ENCODE data around the gene EFCAB6.

The EFCAB6 gene

DNA sequence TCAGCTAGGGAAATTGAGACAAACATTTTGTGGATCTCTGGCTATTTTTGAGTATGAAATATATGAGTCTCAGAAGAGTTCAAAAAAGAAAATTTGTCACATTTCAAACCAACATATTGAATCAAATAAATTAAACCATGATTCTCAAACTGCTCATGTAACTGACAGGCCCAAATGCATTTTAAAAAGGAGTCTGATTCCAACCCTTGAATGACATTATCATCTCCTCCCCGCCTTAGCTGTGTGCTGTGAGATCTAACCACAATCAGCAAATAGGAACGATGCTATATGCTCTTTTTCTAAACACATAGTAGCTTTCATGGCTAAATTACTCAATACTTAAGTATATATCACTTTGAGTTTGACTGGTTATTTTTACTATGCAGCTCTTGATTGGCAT, 57.1 kb downstream of the EFCAB6 start:
- WGBS, result 97% methylated on average over 2 of the region's 2 CpGs
- Histone ChIP-seq H3K36me3 (ENCODE audit: insufficient read depth, low read length) (no peaks in the 10 kb centered on the region), H3K9me3 (ENCODE audit: insufficient read depth, low read depth, low read length) (no peaks in the 10 kb centered on the region), H3K4me3 (ENCODE audit: low read length) (no peak overlapping the region), H3K27me3 (ENCODE audit: insufficient read depth, low read length) (no peaks in the 10 kb centered on the region), H3K4me1 (ENCODE audit: insufficient read depth, low read length) (peaks cover 12% of the 10 kb centered on the region), H3K9ac (ENCODE audit: low read depth, low read length) (no peak overlapping the region), H3K27ac (ENCODE audit: low read depth, low read length) (no peak overlapping the region)

GRCh38 chr22:43754176-43754575, 57.9 kb downstream of the EFCAB6 start:
- Histone ChIP-seq H3K27ac (ENCODE audit: low read depth, low read length) (no peak overlapping the region), H3K27me3 (ENCODE audit: insufficient read depth, low read length) (no peaks in the 10 kb centered on the region), H3K4me1 (ENCODE audit: insufficient read depth, low read length) (peaks cover 18% of the 10 kb centered on the region), H3K9ac (ENCODE audit: low read depth, low read length) (no peak overlapping the region), H3K4me3 (ENCODE audit: low read length) (no peak overlapping the region), H3K36me3 (ENCODE audit: insufficient read depth, low read length) (no peaks in the 10 kb centered on the region), H3K9me3 (ENCODE audit: insufficient read depth, low read depth, low read length) (no peaks in the 10 kb centered on the region)
- WGBS, result 85% methylated on average over 5 of the region's 5 CpGs

DNA sequence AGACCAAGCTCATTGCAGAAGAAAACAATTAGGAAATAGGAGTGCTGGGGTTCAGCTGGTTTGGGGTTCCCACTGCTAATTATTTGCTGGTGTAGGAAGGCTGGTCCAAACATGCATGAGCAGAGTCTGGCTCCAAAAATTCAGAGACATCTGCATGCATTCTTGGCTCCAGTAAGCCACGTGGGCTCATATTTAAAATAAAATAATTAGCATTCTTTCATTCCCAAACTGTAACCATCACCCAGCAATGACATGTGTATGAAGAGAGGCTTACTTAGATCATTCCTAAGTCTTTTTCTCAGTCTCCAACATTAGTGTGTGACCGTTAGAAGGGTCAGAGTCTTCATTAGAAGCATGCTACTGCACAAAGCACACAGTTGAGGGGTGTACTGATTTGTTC, 58.4 kb downstream of the EFCAB6 start:
- Histone ChIP-seq H3K27ac (ENCODE audit: low read depth, low read length) (no peak overlapping the region), H3K27me3 (ENCODE audit: insufficient read depth, low read length) (no peaks in the 10 kb centered on the region), H3K4me3 (ENCODE audit: low read length) (no peak overlapping the region), H3K36me3 (ENCODE audit: insufficient read depth, low read length) (no peaks in the 10 kb centered on the region), H3K4me1 (ENCODE audit: insufficient read depth, low read length) (peaks cover 18% of the 10 kb centered on the region), H3K9me3 (ENCODE audit: insufficient read depth, low read depth, low read length) (no peaks in the 10 kb centered on the region), H3K9ac (ENCODE audit: low read depth, low read length) (no peak overlapping the region)
- whole genome bisulfite sequencing, result 81% methylated on average over 2 of the region's 2 CpGs

DNA sequence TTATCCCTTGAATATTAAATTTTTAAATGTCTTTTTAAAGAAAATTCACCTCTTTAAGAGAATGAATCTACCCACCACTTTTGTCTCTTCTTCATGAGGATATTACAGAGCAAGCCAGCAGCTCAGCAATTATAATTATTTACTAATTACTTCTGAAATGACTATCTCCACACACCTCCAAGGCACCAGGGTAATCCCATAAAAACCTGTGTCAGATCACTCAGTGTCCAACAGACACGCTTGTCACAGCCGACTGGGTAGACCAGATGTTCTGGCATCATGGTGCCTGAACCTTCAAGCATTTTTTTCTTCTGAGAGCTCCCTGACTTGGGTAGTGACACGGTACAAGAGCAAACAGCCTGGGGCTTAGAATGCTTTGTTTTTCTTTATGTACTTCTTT, 61.4 kb downstream of the EFCAB6 start:
- Histone ChIP-seq H3K36me3 (ENCODE audit: insufficient read depth, low read length) (no peaks in the 10 kb centered on the region), H3K27ac (ENCODE audit: low read depth, low read length) (no peak overlapping the region), H3K9me3 (ENCODE audit: insufficient read depth, low read depth, low read length) (no peaks in the 10 kb centered on the region), H3K9ac (ENCODE audit: low read depth, low read length) (no peak overlapping the region), H3K4me1 (ENCODE audit: insufficient read depth, low read length) (peaks cover 18% of the 10 kb centered on the region), H3K27me3 (ENCODE audit: insufficient read depth, low read length) (no peaks in the 10 kb centered on the region), H3K4me3 (ENCODE audit: low read length) (no peak overlapping the region)
- 83% methylated on average over 3 of the region's 3 CpGs for WGBS

- H3K9me3 ChIP-seq (ENCODE audit: insufficient read depth, low read depth, low read length), result no peaks in the 10 kb centered on the region
- no peak overlapping the region for H3K9ac ChIP-seq (ENCODE audit: low read depth, low read length)
- 77% methylated on average over 15 of the region's 15 CpGs for WGBS
- no peak overlapping the region for H3K27ac ChIP-seq (ENCODE audit: low read depth, low read length)
- no peaks in the 10 kb centered on the region for H3K27me3 ChIP-seq (ENCODE audit: insufficient read depth, low read length)
- no peaks in the 10 kb centered on the region for H3K36me3 ChIP-seq (ENCODE audit: insufficient read depth, low read length)
- peaks cover 18% of the 10 kb centered on the region for H3K4me1 ChIP-seq (ENCODE audit: insufficient read depth, low read length)
- no peak overlapping the region for H3K4me3 ChIP-seq (ENCODE audit: low read length)
Observed at GRCh38 chr22:43749473-43749872, 62.6 kb downstream of the EFCAB6 start.

DNA sequence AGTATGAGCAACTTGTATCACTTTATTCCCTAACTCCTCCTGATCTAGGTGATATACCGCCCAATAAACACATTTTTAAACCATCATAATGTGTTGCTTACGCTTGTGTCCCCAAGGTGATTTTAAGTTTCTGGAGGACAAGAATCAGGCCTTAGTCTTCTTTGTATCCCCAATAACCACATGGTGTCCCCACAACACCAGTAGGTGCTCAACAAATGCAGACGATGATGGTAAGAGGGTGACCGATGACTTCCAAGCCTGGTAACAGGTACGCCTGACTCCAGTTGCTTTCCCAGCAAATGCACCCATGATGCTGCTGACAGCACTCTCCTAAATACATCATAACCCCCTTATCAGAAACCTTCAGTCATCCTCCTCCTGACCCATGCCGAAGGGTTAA, 64.2 kb downstream of the EFCAB6 start:
- H3K27me3 ChIP-seq (ENCODE audit: insufficient read depth, low read length), result no peaks in the 10 kb centered on the region
- no peak overlapping the region for H3K4me3 ChIP-seq (ENCODE audit: low read length)
- H3K9me3 ChIP-seq (ENCODE audit: insufficient read depth, low read depth, low read length), result no peaks in the 10 kb centered on the region
- 93% methylated on average over 6 of the region's 6 CpGs for WGBS
- H3K36me3 ChIP-seq (ENCODE audit: insufficient read depth, low read length), result no peaks in the 10 kb centered on the region
- no peak overlapping the region for H3K27ac ChIP-seq (ENCODE audit: low read depth, low read length)
- no peak overlapping the region for H3K9ac ChIP-seq (ENCODE audit: low read depth, low read length)
- peaks cover 18% of the 10 kb centered on the region for H3K4me1 ChIP-seq (ENCODE audit: insufficient read depth, low read length)

- H3K36me3 ChIP-seq (ENCODE audit: insufficient read depth, low read length), result no peaks in the 10 kb centered on the region
- peaks cover 18% of the 10 kb centered on the region for H3K4me1 ChIP-seq (ENCODE audit: insufficient read depth, low read length)
Observed at GRCh38 chr22:43747058-43747457, 65.0 kb downstream of the EFCAB6 start.

DNA sequence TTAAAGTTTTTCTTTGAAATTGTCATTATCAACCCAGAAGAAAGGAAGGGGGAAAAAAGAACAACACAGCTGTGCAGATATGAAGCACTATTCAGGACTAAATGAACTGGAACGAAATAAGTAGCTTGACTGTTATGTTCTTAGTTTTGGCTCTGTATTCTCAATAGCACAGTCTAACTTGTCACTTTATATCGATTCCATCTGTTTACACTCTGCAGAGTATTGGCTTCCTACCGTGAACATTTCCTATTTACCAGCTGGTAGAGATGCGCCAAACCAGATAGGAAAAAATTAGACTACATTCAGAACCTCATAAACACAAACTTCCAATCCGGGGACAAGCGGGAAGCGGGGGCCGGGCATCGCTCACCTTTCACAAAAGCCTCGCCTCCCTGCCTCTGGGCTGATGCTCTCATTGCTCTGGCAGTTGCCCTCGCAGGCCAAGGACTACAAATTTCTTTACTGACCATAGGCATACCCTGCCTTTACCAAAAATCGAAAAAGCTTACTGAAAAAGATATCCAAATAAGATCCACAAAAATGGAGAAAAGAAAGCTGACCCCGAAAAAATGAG, 66.2 kb downstream of the EFCAB6 start:
- no peaks in the 10 kb centered on the region for H3K9me3 ChIP-seq (ENCODE audit: insufficient read depth, low read depth, low read length)
- 94% methylated on average over 13 of the region's 13 CpGs for WGBS
- no peaks in the 10 kb centered on the region for H3K27me3 ChIP-seq (ENCODE audit: insufficient read depth, low read length)
- no peak overlapping the region for H3K4me3 ChIP-seq (ENCODE audit: low read length)
- H3K27ac ChIP-seq (ENCODE audit: low read depth, low read length), result no peak overlapping the region
- peaks cover 25% of the 10 kb centered on the region for H3K4me1 ChIP-seq (ENCODE audit: insufficient read depth, low read length)
- H3K9ac ChIP-seq (ENCODE audit: low read depth, low read length), result no peak overlapping the region
- H3K36me3 ChIP-seq (ENCODE audit: insufficient read depth, low read length), result no peaks in the 10 kb centered on the region

More at GRCh38 chr22:43747058-43747457, 65.0 kb downstream of the EFCAB6 start:
- H3K9me3 ChIP-seq (ENCODE audit: insufficient read depth, low read depth, low read length), result no peaks in the 10 kb centered on the region
- no peaks in the 10 kb centered on the region for H3K27me3 ChIP-seq (ENCODE audit: insufficient read depth, low read length)
- H3K4me3 ChIP-seq (ENCODE audit: low read length), result no peak overlapping the region
- no peak overlapping the region for H3K27ac ChIP-seq (ENCODE audit: low read depth, low read length)
- 87% methylated on average over 6 of the region's 6 CpGs for WGBS
- no peak overlapping the region for H3K9ac ChIP-seq (ENCODE audit: low read depth, low read length)

- Histone ChIP-seq H3K9me3 (ENCODE audit: insufficient read depth, low read depth, low read length) (no peaks in the 10 kb centered on the region), H3K9ac (ENCODE audit: low read depth, low read length) (no peak overlapping the region), H3K4me1 (ENCODE audit: insufficient read depth, low read length) (peaks cover 21% of the 10 kb centered on the region), H3K36me3 (ENCODE audit: insufficient read depth, low read length) (no peaks in the 10 kb centered on the region), H3K4me3 (ENCODE audit: low read length) (no peak overlapping the region), H3K27ac (ENCODE audit: low read depth, low read length) (no peak overlapping the region), H3K27me3 (ENCODE audit: insufficient read depth, low read length) (no peaks in the 10 kb centered on the region)
- WGBS, result 89% methylated on average over 6 of the region's 7 CpGs
Observed at GRCh38 chr22:43745411-43745770, 66.7 kb downstream of the EFCAB6 start.

GRCh38 chr22:43744700-43745410, 67.2 kb downstream of the EFCAB6 start:
- Histone ChIP-seq H3K4me3 (ENCODE audit: low read length) (no peak overlapping the region), H3K4me1 (ENCODE audit: insufficient read depth, low read length) (peaks cover 16% of the 10 kb centered on the region), H3K9ac (ENCODE audit: low read depth, low read length) (no peak overlapping the region), H3K9me3 (ENCODE audit: insufficient read depth, low read depth, low read length) (no peaks in the 10 kb centered on the region), H3K27ac (ENCODE audit: low read depth, low read length) (no peak overlapping the region), H3K27me3 (ENCODE audit: insufficient read depth, low read length) (no peaks in the 10 kb centered on the region), H3K36me3 (ENCODE audit: insufficient read depth, low read length) (no peaks in the 10 kb centered on the region)
- WGBS, result 88% methylated on average over 9 of the region's 9 CpGs

GRCh38 chr22:43743929-43744643, 68.0 kb downstream of the EFCAB6 start:
- Histone ChIP-seq H3K4me3 (ENCODE audit: low read length) (no peak overlapping the region), H3K9ac (ENCODE audit: low read depth, low read length) (no peak overlapping the region), H3K9me3 (ENCODE audit: insufficient read depth, low read depth, low read length) (no peaks in the 10 kb centered on the region), H3K36me3 (ENCODE audit: insufficient read depth, low read length) (no peaks in the 10 kb centered on the region), H3K4me1 (ENCODE audit: insufficient read depth, low read length) (peaks cover 12% of the 10 kb centered on the region), H3K27me3 (ENCODE audit: insufficient read depth, low read length) (no peaks in the 10 kb centered on the region), H3K27ac (ENCODE audit: low read depth, low read length) (no peak overlapping the region)
- 91% methylated on average over 3 of the region's 3 CpGs for WGBS
